Measurements from ENCODE around the gene RASGRF2. TPM values are rescaled to one million over a fixed set of nuclear protein-coding genes. Genes with fewer than 3 reads are reported as not detected.
"Not testable (repeated sequence)": the region's sequence is repeated elsewhere in the genome, so short reads cannot be mapped to it uniquely, and the experiment has no call there.

The RASGRF2 gene
- total RNA-seq, 1 donor from 2014 or later: 2.5 TPM

- DNase-seq (ENCODE audit: low spot score): no peak
- H3K9me3 Mint-ChIP-seq (ENCODE audit: unreplicated experiment): no peaks in the 10 kb centered on the region
- H3K4me1 Mint-ChIP-seq (ENCODE audit: unreplicated experiment): peaks cover 5% of the 10 kb centered on the region
- TF ChIP-seq, protein P1, sequence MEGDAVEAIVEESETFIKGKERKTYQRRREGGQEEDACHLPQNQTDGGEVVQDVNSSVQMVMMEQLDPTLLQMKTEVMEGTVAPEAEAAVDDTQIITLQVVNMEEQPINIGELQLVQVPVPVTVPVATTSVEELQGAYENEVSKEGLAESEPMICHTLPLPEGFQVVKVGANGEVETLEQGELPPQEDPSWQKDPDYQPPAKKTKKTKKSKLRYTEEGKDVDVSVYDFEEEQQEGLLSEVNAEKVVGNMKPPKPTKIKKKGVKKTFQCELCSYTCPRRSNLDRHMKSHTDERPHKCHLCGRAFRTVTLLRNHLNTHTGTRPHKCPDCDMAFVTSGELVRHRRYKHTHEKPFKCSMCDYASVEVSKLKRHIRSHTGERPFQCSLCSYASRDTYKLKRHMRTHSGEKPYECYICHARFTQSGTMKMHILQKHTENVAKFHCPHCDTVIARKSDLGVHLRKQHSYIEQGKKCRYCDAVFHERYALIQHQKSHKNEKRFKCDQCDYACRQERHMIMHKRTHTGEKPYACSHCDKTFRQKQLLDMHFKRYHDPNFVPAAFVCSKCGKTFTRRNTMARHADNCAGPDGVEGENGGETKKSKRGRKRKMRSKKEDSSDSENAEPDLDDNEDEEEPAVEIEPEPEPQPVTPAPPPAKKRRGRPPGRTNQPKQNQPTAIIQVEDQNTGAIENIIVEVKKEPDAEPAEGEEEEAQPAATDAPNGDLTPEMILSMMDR (IDR thresholded peaks at IDR 0.05; ENCODE audit: unreplicated experiment): no peak
- peaks cover 3% of the 10 kb centered on the region for H3K36me3 Mint-ChIP-seq (ENCODE audit: low read depth, unreplicated experiment)
- peaks cover 1% of the 10 kb centered on the region for H3K27me3 Mint-ChIP-seq (ENCODE audit: unreplicated experiment)
- H3K27ac Mint-ChIP-seq (ENCODE audit: unreplicated experiment): no peak overlapping the region
- no peak overlapping the region for H3K4me3 Mint-ChIP-seq (ENCODE audit: unreplicated experiment)
These were observed 157.4 kb downstream of the RASGRF2 start for GRCh38 chr5:81117566-81117965.

- Mint-ChIP-seq H3K36me3 (ENCODE audit: low read depth, unreplicated experiment) (no peaks in the 10 kb centered on the region), H3K4me3 (ENCODE audit: unreplicated experiment) (no peak overlapping the region), H3K4me1 (ENCODE audit: unreplicated experiment) (peaks cover 5% of the 10 kb centered on the region), H3K27ac (ENCODE audit: unreplicated experiment) (no peak overlapping the region), H3K27me3 (ENCODE audit: unreplicated experiment) (no peaks in the 10 kb centered on the region), H3K9me3 (ENCODE audit: unreplicated experiment) (no peaks in the 10 kb centered on the region)
- TF ChIP-seq, protein P1 (IDR thresholded peaks at IDR 0.05; ENCODE audit: unreplicated experiment): no peak
- DNase-seq (ENCODE audit: low spot score): no peak
These were observed 161.1 kb downstream of the RASGRF2 start for GRCh38 chr5:81121273-81121672.

DNA sequence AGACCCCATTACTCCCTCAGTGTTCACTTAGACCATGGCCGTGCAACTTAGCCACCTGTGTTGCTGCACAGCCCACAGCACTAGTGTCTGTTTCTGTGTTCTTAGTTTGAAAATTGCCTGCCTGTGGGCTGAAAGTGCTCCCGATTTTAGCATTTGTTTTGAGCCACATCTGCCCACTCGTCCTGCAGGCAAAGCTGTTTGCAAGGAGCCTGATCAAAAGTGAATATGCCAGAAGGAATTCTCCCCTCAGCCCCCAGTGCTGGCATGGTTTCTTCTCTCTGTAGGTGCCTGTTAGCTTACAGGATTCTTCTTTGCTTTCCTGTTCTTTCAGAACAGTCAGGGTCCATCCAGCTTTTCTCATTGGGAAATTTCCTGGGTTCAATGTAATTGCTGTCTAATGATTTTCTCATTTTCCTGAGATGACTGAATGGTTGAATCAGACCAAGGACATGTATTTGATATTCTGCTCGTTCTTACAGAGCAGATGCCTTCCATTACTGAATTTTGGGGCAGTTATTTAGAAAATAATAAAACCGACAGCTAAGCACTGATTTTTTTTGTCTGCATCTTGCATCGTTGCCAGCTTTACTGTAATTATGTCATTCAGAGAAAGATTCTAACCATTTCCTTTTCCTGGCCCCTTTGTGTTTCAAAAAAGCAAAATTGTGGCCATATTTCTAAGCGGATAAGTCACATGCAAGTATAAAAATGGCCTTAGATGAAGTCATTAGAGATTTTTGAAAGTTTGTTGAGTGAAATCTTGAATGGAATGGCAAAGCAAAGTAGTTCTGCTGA lies 161.9 kb downstream of the RASGRF2 start:
- Mint-ChIP-seq H3K4me3 (ENCODE audit: unreplicated experiment) (no peak overlapping the region), H3K9me3 (ENCODE audit: unreplicated experiment) (no peaks in the 10 kb centered on the region), H3K36me3 (ENCODE audit: low read depth, unreplicated experiment) (no peaks in the 10 kb centered on the region), H3K27ac (ENCODE audit: unreplicated experiment) (no peak overlapping the region), H3K4me1 (ENCODE audit: unreplicated experiment) (peaks cover 5% of the 10 kb centered on the region), H3K27me3 (ENCODE audit: unreplicated experiment) (no peaks in the 10 kb centered on the region)
- TF ChIP-seq, protein P1 (IDR thresholded peaks at IDR 0.05; ENCODE audit: unreplicated experiment): no peak
- no peak for DNase-seq (ENCODE audit: low spot score)

GRCh38 chr5:81124689-81125088 lies 164.5 kb downstream of the RASGRF2 start:
- DNase-seq (ENCODE audit: low spot score); H3K4me3 Mint-ChIP-seq (ENCODE audit: unreplicated experiment); H3K4me1 Mint-ChIP-seq (ENCODE audit: unreplicated experiment); H3K27ac Mint-ChIP-seq (ENCODE audit: unreplicated experiment); H3K36me3 Mint-ChIP-seq (ENCODE audit: low read depth, unreplicated experiment); H3K9me3 Mint-ChIP-seq (ENCODE audit: unreplicated experiment); H3K27me3 Mint-ChIP-seq (ENCODE audit: unreplicated experiment): not testable (repeated sequence)

- Mint-ChIP-seq H3K4me1 (ENCODE audit: unreplicated experiment) (peaks cover 17% of the 10 kb centered on the region), H3K27ac (ENCODE audit: unreplicated experiment) (no peak overlapping the region), H3K4me3 (ENCODE audit: unreplicated experiment) (no peak overlapping the region), H3K36me3 (ENCODE audit: low read depth, unreplicated experiment) (no peaks in the 10 kb centered on the region), H3K9me3 (ENCODE audit: unreplicated experiment) (no peaks in the 10 kb centered on the region), H3K27me3 (ENCODE audit: unreplicated experiment) (no peaks in the 10 kb centered on the region)
- TF ChIP-seq, protein P1 (IDR thresholded peaks at IDR 0.05; ENCODE audit: unreplicated experiment): no peak
- no peak for DNase-seq (ENCODE audit: low spot score)
These were observed 165.8 kb downstream of the RASGRF2 start for GRCh38 chr5:81125959-81126358.
